Cardiac fibroblast (primary cell): Measurements from ENCODE around the gene COL8A1.

ENCODE experiments used
- DNase-seq, 2 donors: peaks; one replicate each; pipeline versions ENCODE4 v3.0.0 to v3.0.0-alpha.2; 2010; ENCODE audit warnings: low read depth in 2 of 2
- H3K4me3 ChIP-seq, 2 donors: replicated peaks in 1 of 2; 1 replicate in 1 of 2; 2 replicates in 1 of 2; pipeline ENCODE4 v1.5.1; 2011; ENCODE audit warnings: low read depth in 2 of 2, low read length in 2 of 2, mild to moderate bottlenecking in 2 of 2, moderate library complexity in 1 of 2
- CTCF ChIP-seq: IDR thresholded peaks from one replicate; pipeline ENCODE4 v1.5.1; 2011; ENCODE audit warnings: low read depth, mild to moderate bottlenecking, low read length, inconsistent platforms

The COL8A1 gene

GRCh38 chr3:99700631-99701268 is 62.4 kb downstream of the COL8A1 start:
- no peak for TF ChIP-seq CTCF
- peak; percentile 51 to 95 for DNase-seq
- H3K4me3 ChIP-seq: no peak overlapping the region

- no peak overlapping the region for H3K4me3 ChIP-seq
- DNase-seq: no peak
- TF ChIP-seq CTCF: no peak
Observed at GRCh38 chr3:99702953-99703943, 64.9 kb downstream of the COL8A1 start.

- no peak for TF ChIP-seq CTCF
- DNase-seq: no peak
Observed at GRCh38 chr3:99704417-99704816, 66.0 kb downstream of the COL8A1 start.

GRCh38 chr3:99706410-99706809 is 68.0 kb downstream of the COL8A1 start:
- TF ChIP-seq CTCF: no peak
- DNase-seq: peak in 1 of 2 donors; percentile 25
- H3K4me3 ChIP-seq: no peak overlapping the region

More at GRCh38 chr3:99704417-99704816, 66.0 kb downstream of the COL8A1 start:
- H3K4me3 ChIP-seq: no peak overlapping the region

GRCh38 chr3:99708207-99708745 is 69.9 kb downstream of the COL8A1 start:
- H3K4me3 ChIP-seq: no peak overlapping the region
- no peak for TF ChIP-seq CTCF
- DNase-seq: peak in 1 of 2 donors; percentile 90

- TF ChIP-seq CTCF: no peak
- H3K4me3 ChIP-seq: no peak overlapping the region
- peak in 1 of 2 donors; percentile 32 for DNase-seq
Observed at GRCh38 chr3:99709686-99710085, 71.3 kb downstream of the COL8A1 start.
